Endothelial cell of umbilical vein (primary cell): ENCODE measurements around the gene TP73. TPM values are rescaled to one million over a fixed set of nuclear protein-coding genes. Genes with fewer than 3 reads are reported as not detected.

ENCODE experiments used
- BruUV-seq: library from RNA; stranded (reverse); fragments of 400-500 nt; replicated peaks from 2 replicates; lab custom pipeline; 2021; lab: Mats Ljungman, UMichigan
- CTCF ChIA-PET: fragments of 300-600, 350-600 bp; sonication (Branson Sonifier 250); formaldehyde crosslinking; loops from one replicate; lab custom pipeline; 2021; ENCODE audit warnings: antibody characterized with exemption, inconsistent platforms; lab: Charles Lee
- POLR2A ChIA-PET: fragments of 300-600, 350-600 bp; sonication (Branson Sonifier 250); formaldehyde crosslinking; loops from one replicate; lab custom pipeline; 2021; ENCODE audit warnings: antibody characterized with exemption, inconsistent platforms; lab: Charles Lee
- DNase-seq: peaks from one replicate; pipeline ENCODE4 v3.0.0-alpha.2; 2011; ENCODE audit warnings: low read depth, low spot score
- FAIRE-seq: peaks from 2 replicates; lab custom pipeline; 2011; peaks lifted over from hg19 to GRCh38; lab: Jason Lieb, UNC
- H2AFZ ChIP-seq: 2 replicates; pipeline ENCODE4 v1.6.0; 2012; ENCODE audit warnings: low read depth, low read length, control low read depth, inconsistent platforms
- H3K27ac ChIP-seq: 2 replicates; pipeline ENCODE4 v1.5.1; 2011; ENCODE audit warnings: low read depth, mild to moderate bottlenecking, control low read depth, low read length, moderate library complexity; ENCODE audit not compliant: insufficient read depth
- H3K27me3 ChIP-seq, 2 experiments: 2 replicates each; pipeline versions ENCODE4 v1.6.0 to v1.6.1; 2011; ENCODE audit warnings: low read length in 2 of 2, mixed read lengths in 1 of 2; ENCODE audit not compliant: control insufficient read depth in 2 of 2, insufficient read depth in 2 of 2
- H3K36me3 ChIP-seq, 2 experiments: 2 replicates in 1 of 2; 3 replicates in 1 of 2; pipeline ENCODE4 v1.5.1; 2011; ENCODE audit warnings: low read length in 2 of 2, mild to moderate bottlenecking in 1 of 2, moderate library complexity in 1 of 2; ENCODE audit not compliant: control insufficient read depth in 2 of 2, insufficient read depth in 2 of 2; ENCODE audit errors: extremely low read depth in 1 of 2
- H3K4me1 ChIP-seq: 3 replicates; pipeline ENCODE4 v1.5.1; 2011; ENCODE audit warnings: mild to moderate bottlenecking, low read length; ENCODE audit not compliant: control insufficient read depth, insufficient read depth; ENCODE audit errors: extremely low read depth
- H3K4me2 ChIP-seq: 2 replicates; pipeline ENCODE4 v1.6.1; 2011; ENCODE audit warnings: low read length, control low read depth, mixed read lengths; ENCODE audit not compliant: insufficient read depth
- H3K4me3 ChIP-seq, 3 experiments: fragments of 200-600 bp in 1 of 3; sonication (generic), shearing (Covaris generic) in 1 of 3; replicated peaks in 1 of 3; 2 replicates each; pipeline ENCODE4 v1.5.1; 2011 to 2016; ENCODE audit warnings: control low read depth in 3 of 3, low read length in 3 of 3, mild to moderate bottlenecking in 2 of 3, inconsistent platforms in 1 of 3, low read depth in 1 of 3, moderate library complexity in 1 of 3; ENCODE audit not compliant: insufficient read depth in 1 of 3
- H3K79me2 ChIP-seq: 2 replicates; pipeline ENCODE4 v1.6.0; 2012; ENCODE audit warnings: low read length, inconsistent platforms; ENCODE audit not compliant: control insufficient read depth, insufficient read depth
- H3K9ac ChIP-seq: replicated peaks from 2 replicates; pipeline ENCODE3; 2011; ENCODE audit warnings: low read length, control low read depth; ENCODE audit not compliant: insufficient read depth; ENCODE audit errors: extremely low read depth
- H3K9me1 ChIP-seq: replicated peaks from 3 replicates; pipeline ENCODE4 v1.6.0; 2011; ENCODE audit warnings: mild to moderate bottlenecking, low read length; ENCODE audit not compliant: control insufficient read depth, insufficient read depth; ENCODE audit errors: extremely low read depth
- H3K9me3 ChIP-seq: replicated peaks from 2 replicates; pipeline ENCODE4 v1.5.1; 2012; ENCODE audit warnings: low read length, inconsistent platforms; ENCODE audit not compliant: control insufficient read depth, insufficient read depth
- H4K20me1 ChIP-seq: replicated peaks from 2 replicates; pipeline ENCODE3; 2011; ENCODE audit warnings: mild to moderate bottlenecking, low read length; ENCODE audit not compliant: control insufficient read depth, insufficient read depth; ENCODE audit errors: extremely low read depth
- CTCF ChIP-seq, 2 donors: IDR thresholded peaks; 1 replicate in 1 of 2; 2 replicates in 1 of 2; pipeline ENCODE4 v1.5.1; 2011; ENCODE audit warnings: low read length in 2 of 2, mild to moderate bottlenecking in 2 of 2, moderate library complexity in 2 of 2, control low read depth in 1 of 2, inconsistent platforms in 1 of 2, low read depth in 1 of 2; ENCODE audit not compliant: insufficient read depth in 1 of 2; ENCODE audit errors: extremely low read depth in 1 of 2
- EZH2 ChIP-seq: IDR thresholded peaks from 2 replicates; pipeline ENCODE4 v1.6.1; 2012; ENCODE audit warnings: borderline replicate concordance, low read depth, mild to moderate bottlenecking, moderate library complexity, low read length, inconsistent platforms; ENCODE audit not compliant: severe bottlenecking
- GATA2 ChIP-seq: IDR thresholded peaks from 2 replicates; pipeline ENCODE4 v1.7.0; 2011; ENCODE audit warnings: low read depth, mild to moderate bottlenecking, moderate library complexity, mixed read lengths, low read length; ENCODE audit not compliant: insufficient read length, insufficient read depth
- JUN ChIP-seq: IDR thresholded peaks from 2 replicates; pipeline ENCODE4 v1.6.1; 2011; ENCODE audit warnings: borderline replicate concordance, low read depth; ENCODE audit not compliant: insufficient read length, insufficient read depth
- MAX ChIP-seq: IDR thresholded peaks from 2 replicates; pipeline ENCODE4 v1.6.1; 2011; ENCODE audit not compliant: insufficient read depth, insufficient read length
- POLR2AphosphoS5 ChIP-seq: IDR thresholded peaks from 2 replicates; pipeline ENCODE4 v1.6.1; 2012; ENCODE audit warnings: low read depth, mild to moderate bottlenecking, control low read depth, low read length, moderate library complexity; ENCODE audit not compliant: insufficient read depth
- dilution Hi-C: fragments of 300-500 bp; cut with MboI; formaldehyde crosslinking; loops from one replicate; pipeline ENCODE4 v1.15.0; 2019; ENCODE audit warnings: low sequenced_read_pairs; ENCODE audit not compliant: extremely low pct_ligation_motif_present
- intact Hi-C: fragments of 100-400 bp; cut with micrococcal nuclease; formaldehyde crosslinking; loops from one replicate; pipeline ENCODE4 v1.10.0; 2022
- polyA plus RNA-seq, 4 experiments: library from polyadenylated mRNA; depleted of rRNA in 3 of 4; stranded (reverse) in 3 of 4; unstranded in 1 of 4; fragments of >200 nt; gene quantifications; 2 replicates each; pipeline versions ENCODE4 v1.2.1 to v1.2.3, GENCODE V29; 2011 to 2012; ENCODE audit warnings: missing spikeins in 1 of 4
- total RNA-seq: library from RNA; stranded (reverse); gene quantifications from 2 replicates; pipeline ENCODE4 v1.2.3, GENCODE V29; 2021

Gene TP73
- total and polyA plus RNA-seq, 2 donors (not counting 3 experiments of a cell fraction or from before 2014, with no cell fraction given): 0.03 to 0.15 TPM

- Histone ChIP-seq H3K9me1 (no peaks in the 10 kb centered on the region), H3K4me2 (no peak overlapping the region), H3K4me3 (no peak overlapping the region), H3K36me3 (no peaks in the 10 kb centered on the region), H3K4me1 (no peaks in the 10 kb centered on the region), H4K20me1 (no peaks in the 10 kb centered on the region), H3K9me3 (no peaks in the 10 kb centered on the region), H3K27me3 (no peaks in the 10 kb centered on the region), H3K9ac (no peak overlapping the region), H3K79me2 (no peaks in the 10 kb centered on the region), H2AFZ (no peak overlapping the region), H3K27ac (no peak overlapping the region)
- intact Hi-C loops (no loop called here), dilution Hi-C loops (no loop called here)
- ChIA-PET CTCF (interaction anchor here (0.9 kb wide), 1 partner anchor 36 kb away, joined by 3 read pairs; no protein-coding TSS in a partner anchor), POLR2A (no interaction called here)
- no peak for FAIRE-seq
- no peak for DNase-seq
- no TSS peak for BruUV-seq
- no peak for TF ChIP-seq CTCF (IDR thresholded peaks at IDR 0.05; ENCODE audit: extremely low read depth in 1 of 2, insufficient read depth in 1 of 2, low read depth in 1 of 2, low read length in 2 of 2)
- TF ChIP-seq JUN: no peak
- TF ChIP-seq EZH2: no peak
- TF ChIP-seq MAX: no peak
- no peak for TF ChIP-seq GATA2
- no peak for TF ChIP-seq POLR2AphosphoS5
These were observed 36.2 kb downstream of the TP73 start for GRCh38 chr1:3688356-3689137.
